NCI-H2081 treated with DMSO at 0.1 percent for 48 hours (cell line): ENCODE results near the gene RARRES2.

Experiments used
- DNase-seq: peaks from one replicate; lab custom pipeline; 2025; lab: John Stamatoyannopoulos, UW

The RARRES2 gene

GRCh38 chr7:150361807-150362621 is 20.6 kb upstream of the RARRES2 start:
- no peak for DNase-seq

DNA sequence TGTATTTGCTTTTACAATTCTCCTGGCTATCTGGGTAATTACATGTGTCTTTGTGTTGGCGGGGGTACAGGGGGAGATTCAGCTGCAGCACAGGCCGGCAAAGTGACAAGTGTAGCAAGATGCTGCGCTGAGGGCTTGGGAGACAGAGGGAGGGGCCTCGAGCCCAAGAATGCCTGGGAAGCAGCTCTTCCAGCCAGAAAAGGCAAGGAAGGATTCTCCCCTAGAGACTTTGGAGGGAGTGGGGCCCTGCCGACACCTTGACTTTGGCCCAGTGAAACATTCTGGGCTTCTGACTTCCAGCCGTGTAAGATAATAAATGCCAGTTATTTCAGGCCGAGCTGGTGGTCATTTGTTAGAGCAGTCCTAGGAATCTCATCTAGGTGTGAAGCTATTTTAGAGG is 20.0 kb upstream of the RARRES2 start:
- DNase-seq: no peak

GRCh38 chr7:150360363-150361058 is 19.1 kb upstream of the RARRES2 start:
- no peak for DNase-seq

DNA sequence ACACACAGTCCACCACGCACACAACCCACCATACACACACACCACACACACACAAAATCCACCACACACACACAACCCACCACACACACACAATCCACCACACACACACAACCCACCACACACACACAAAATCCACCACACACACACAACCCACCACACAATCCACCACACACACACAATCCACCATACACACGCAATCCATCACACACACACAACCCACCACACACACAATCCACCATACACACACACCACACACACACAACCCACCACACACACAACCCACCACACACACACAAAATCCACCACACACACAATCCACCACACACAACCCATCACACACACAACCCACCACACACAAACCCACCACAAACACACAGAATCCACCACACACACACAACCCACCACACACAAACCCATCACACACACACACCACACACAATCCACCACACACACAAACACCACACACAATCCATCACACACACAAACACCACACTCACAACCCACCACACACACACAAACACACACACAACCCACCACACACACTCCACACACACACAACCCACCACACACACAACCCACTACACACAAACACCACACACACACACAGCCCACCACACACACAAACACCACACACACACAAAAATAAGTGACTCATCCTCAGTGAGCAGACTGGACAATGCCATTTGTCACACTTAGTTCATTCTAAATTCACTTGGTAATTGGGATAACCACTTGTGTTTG is 18.4 kb upstream of the RARRES2 start:
- DNase-seq: no peak

GRCh38 chr7:150358988-150359621 is 17.7 kb upstream of the RARRES2 start:
- DNase-seq: no peak

DNA sequence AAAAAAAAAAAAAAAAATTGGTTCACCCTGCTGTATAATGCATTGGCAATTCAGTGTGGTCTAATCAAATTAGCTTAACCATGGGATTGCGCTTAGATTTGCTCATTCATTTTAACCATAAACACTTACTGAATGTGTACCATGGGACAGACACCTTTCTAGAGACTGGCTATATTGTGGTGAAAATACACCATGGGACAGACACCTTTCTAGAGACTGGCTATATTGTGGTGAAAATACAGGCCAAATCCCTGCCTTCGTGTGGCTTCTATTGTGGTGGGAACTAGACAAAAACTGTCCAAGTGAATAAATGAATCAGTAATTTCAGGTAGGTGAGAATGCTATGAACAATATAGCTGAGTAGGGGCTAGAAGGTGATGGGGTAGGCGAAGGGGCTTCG is 17.0 kb upstream of the RARRES2 start:
- no peak for DNase-seq

DNA sequence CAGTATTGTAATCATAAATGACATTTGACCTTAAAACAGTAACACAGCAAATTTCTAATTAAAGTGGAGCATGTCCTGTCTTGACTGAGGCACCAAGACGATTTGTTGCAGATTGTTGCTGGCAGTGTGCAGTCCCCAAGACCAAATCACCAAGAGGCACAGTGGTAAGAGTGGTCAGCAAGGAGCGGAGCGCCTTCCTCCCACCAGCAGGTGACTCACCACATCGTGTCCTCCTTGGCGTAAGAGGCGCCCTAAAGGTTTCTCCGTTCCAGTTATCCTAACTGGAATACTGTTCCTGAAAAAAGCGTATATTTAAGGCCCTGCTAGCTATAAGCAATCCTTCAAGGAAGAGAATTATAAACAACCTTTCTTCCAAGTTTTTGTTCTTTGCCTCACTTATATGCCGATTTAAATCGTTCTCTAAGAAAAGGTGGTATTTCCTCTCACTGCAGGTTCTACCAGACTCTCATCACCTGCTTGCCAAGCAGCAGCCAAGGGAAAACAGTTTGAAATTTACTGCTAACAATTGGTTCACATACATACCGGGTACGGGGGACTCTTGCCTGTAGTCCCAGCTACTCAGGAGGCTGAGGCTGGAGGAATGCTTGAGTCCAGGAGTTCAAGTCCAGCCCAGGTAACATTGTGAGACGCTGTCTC is 16.5 kb upstream of the RARRES2 start:
- no peak for DNase-seq

DNA sequence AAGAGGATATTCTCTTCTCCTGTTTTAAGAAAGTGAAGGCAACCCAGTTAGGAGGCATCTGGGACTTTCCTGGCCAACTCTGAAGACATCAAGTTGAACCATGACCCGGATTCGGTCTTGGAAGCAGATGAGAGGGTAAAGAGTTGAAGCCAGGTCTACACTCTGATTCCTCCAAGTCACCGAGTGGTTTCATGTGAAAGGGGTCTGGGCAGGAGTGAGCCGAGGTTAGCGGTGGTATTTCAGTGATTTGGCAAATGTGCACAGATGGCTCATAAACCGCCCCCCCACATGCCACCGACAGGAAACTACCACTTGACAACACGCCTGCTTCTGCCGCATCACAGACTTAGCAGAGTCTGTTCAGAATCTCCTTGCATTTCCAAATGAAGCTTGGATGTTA is 15.8 kb upstream of the RARRES2 start:
- no peak for DNase-seq

- DNase-seq: no peak
Measured at GRCh38 chr7:150356265-150356897, 15.0 kb upstream of the RARRES2 start.

DNA sequence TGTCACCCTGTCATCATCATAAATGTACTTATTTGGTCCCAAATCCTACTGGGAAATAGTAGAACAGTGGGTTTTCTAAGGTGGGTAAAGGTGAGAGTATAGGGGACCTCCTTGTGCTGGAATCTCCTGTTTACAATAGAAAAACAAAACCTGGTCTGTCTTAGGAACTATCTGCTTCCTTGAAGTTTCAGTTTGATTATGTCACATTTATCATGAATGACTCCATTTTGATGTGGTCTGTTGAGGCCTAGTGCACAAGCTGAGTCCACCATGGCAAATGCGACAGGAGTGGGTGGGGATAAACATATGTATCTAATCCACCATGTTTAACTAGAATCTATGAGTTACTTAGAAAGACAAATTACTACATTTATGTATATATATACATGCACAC is 14.2 kb upstream of the RARRES2 start:
- no peak for DNase-seq

- DNase-seq: no peak
Measured at GRCh38 chr7:150351587-150352194, 10.3 kb upstream of the RARRES2 start.

GRCh38 chr7:150346922-150347321 is 5.5 kb upstream of the RARRES2 start:
- DNase-seq: no peak

- no peak for DNase-seq
Measured at GRCh38 chr7:150345012-150345411, 3.6 kb upstream of the RARRES2 start.

GRCh38 chr7:150344299-150344698 is 2.9 kb upstream of the RARRES2 start:
- DNase-seq: no peak

GRCh38 chr7:150343225-150343624 is 1.8 kb upstream of the RARRES2 start:
- no peak for DNase-seq

- no peak for DNase-seq
Measured at GRCh38 chr7:150342121-150342408, 636 bp upstream of the RARRES2 start.

DNA sequence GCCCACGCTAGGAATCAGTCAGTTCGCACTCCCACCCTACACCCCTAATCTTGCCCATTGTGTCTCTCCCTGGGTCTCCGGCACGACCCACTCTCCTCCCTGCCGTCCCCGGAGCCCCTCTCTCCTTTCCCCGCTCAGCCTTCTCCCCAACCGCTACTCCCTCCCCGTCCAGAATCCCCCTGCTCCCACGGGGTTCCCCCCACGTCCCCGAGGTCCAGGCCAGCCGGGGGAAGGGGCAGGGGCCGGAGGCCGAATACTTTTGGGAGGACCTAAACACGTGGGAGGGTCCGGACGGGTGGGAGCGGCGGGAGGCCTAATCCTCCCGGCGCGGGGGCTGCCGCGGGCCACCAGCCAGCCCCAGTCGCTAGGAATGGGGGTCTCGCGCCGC is 560 bp downstream of the RARRES2 start:
- DNase-seq: no peak

DNA sequence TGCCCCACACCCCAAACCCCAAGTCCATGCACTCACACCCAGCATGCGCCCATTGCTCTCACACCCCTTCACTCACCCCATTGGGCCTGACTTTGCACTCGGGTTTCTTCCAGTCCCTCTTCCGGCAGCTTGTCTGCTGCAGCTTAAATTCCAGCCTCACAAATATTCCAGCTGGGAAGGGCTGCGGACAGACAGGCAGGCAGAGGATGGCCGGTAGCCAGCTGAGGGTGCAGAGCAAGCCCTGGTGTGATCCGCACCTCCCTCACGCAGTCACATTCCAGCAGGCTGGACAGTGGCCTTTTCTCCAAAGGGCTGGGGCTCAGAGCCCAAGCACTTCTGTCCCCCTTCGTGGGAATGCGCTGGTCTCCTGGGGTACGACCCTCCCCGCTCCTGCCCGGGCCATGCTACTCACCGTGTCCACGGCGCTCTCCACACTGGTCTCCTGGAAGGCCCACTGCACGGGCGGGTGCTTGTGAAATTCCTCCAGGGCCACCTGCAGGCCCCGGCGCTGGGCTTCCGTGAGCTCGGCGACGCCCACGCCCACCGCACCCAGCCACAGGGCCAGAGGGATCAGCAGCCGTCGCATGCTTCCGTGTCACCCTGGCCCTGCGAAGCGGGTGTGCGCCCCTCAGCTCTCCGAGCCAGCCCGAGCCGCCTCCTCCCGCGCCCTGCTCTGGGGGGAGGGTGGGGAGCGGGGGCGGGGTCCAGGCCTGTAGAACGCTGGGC is 1.2 kb downstream of the RARRES2 start:
- no peak for DNase-seq

- no peak for DNase-seq
Measured at GRCh38 chr7:150339409-150339809, 2.0 kb downstream of the RARRES2 start.

GRCh38 chr7:150338166-150338829 is 3.1 kb downstream of the RARRES2 start:
- DNase-seq: no peak
